ENCODE results near the gene SCYGR6.

The SCYGR6 gene

GRCh38 chr2:227706859-227707258, 17.7 kb downstream of the SCYGR6 start:
- Histone ChIP-seq H3K9ac (ENCODE audit: low read length) (no peak overlapping the region), H3K27ac (ENCODE audit: low read depth, low read length) (no peak overlapping the region), H3K9me3 (ENCODE audit: low read length) (no peaks in the 10 kb centered on the region)

DNA sequence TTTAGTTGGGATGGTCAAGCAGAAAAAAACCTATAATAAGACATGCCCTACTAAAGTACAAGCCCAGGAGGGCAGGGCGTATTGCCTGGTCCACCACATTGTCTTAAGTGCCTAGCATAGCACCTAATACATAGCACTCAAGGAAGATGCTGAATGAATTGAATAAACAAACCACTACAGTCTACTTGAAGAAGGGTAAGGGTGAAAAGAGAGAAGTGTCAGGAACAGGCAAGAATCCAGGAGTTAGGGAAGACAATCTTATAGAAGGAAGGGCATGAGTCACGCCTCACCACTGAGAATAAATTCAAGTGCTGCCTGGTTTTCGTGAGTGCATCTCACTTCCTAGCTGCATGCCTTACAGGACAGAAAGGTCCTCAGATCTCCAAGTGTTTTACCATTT, 20.6 kb downstream of the SCYGR6 start:
- H3K9me3 ChIP-seq (ENCODE audit: low read length): no peaks in the 10 kb centered on the region
- no peaks in the 10 kb centered on the region for H3K36me3 ChIP-seq (ENCODE audit: insufficient read depth, low read length)
- H3K4me3 ChIP-seq (ENCODE audit: low read depth in 1 of 2, low read length in 2 of 2): no peak overlapping the region
- H3K4me1 ChIP-seq (ENCODE audit: insufficient read depth, low read length): no peaks in the 10 kb centered on the region
- no peak overlapping the region for H3K9ac ChIP-seq (ENCODE audit: low read length)
- no peaks in the 10 kb centered on the region for H3K27me3 ChIP-seq (ENCODE audit: control insufficient read depth in 1 of 2, insufficient read depth in 2 of 2, low read length in 2 of 2)
- no peak overlapping the region for H3K27ac ChIP-seq (ENCODE audit: low read depth, low read length)

More at GRCh38 chr2:227706859-227707258, 17.7 kb downstream of the SCYGR6 start:
- no peaks in the 10 kb centered on the region for H3K27me3 ChIP-seq (ENCODE audit: control insufficient read depth in 1 of 2, insufficient read depth in 2 of 2, low read length in 2 of 2)
- no peak overlapping the region for H3K4me3 ChIP-seq (ENCODE audit: low read depth in 1 of 2, low read length in 2 of 2)
- no peaks in the 10 kb centered on the region for H3K36me3 ChIP-seq (ENCODE audit: insufficient read depth, low read length)
- no peaks in the 10 kb centered on the region for H3K4me1 ChIP-seq (ENCODE audit: insufficient read depth, low read length)

DNA sequence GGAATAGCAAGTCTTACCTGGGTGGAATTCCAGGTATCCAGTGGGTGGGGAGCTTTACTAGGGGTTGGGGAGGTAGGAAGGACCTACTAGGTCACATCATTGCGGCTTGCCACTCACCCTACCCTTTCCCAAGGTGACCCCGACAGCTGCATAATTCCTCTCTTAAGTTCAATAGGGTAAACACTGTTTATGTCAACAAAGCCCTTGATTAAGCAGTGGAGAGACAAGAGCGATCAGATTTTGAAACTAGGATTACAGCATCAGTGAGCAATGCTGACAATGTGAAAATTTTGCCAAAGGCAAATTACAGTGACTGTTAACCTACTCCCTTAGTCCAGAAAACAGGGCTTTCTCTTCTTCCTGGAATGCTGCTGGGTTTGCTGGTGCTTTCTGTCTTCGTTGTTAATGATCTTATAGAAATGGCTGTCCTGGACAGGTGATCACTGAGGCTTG, 21.3 kb downstream of the SCYGR6 start:
- no peaks in the 10 kb centered on the region for H3K27me3 ChIP-seq (ENCODE audit: control insufficient read depth in 1 of 2, insufficient read depth in 2 of 2, low read length in 2 of 2)
- H3K27ac ChIP-seq (ENCODE audit: low read depth, low read length): no peak overlapping the region
- no peaks in the 10 kb centered on the region for H3K4me1 ChIP-seq (ENCODE audit: insufficient read depth, low read length)
- H3K9me3 ChIP-seq (ENCODE audit: low read length): no peaks in the 10 kb centered on the region
- no peak overlapping the region for H3K9ac ChIP-seq (ENCODE audit: low read length)
- no peaks in the 10 kb centered on the region for H3K36me3 ChIP-seq (ENCODE audit: insufficient read depth, low read length)
- H3K4me3 ChIP-seq (ENCODE audit: low read depth in 1 of 2, low read length in 2 of 2): no peak overlapping the region

- Histone ChIP-seq H3K36me3 (ENCODE audit: insufficient read depth, low read length) (no peaks in the 10 kb centered on the region), H3K4me3 (ENCODE audit: low read depth in 1 of 2, low read length in 2 of 2) (no peak overlapping the region), H3K27me3 (ENCODE audit: control insufficient read depth in 1 of 2, insufficient read depth in 2 of 2, low read length in 2 of 2) (no peaks in the 10 kb centered on the region), H3K9ac (ENCODE audit: low read length) (no peak overlapping the region), H3K4me1 (ENCODE audit: insufficient read depth, low read length) (no peaks in the 10 kb centered on the region), H3K27ac (ENCODE audit: low read depth, low read length) (no peak overlapping the region), H3K9me3 (ENCODE audit: low read length) (no peaks in the 10 kb centered on the region)
Observed at GRCh38 chr2:227701556-227701955, 23.0 kb downstream of the SCYGR6 start.

DNA sequence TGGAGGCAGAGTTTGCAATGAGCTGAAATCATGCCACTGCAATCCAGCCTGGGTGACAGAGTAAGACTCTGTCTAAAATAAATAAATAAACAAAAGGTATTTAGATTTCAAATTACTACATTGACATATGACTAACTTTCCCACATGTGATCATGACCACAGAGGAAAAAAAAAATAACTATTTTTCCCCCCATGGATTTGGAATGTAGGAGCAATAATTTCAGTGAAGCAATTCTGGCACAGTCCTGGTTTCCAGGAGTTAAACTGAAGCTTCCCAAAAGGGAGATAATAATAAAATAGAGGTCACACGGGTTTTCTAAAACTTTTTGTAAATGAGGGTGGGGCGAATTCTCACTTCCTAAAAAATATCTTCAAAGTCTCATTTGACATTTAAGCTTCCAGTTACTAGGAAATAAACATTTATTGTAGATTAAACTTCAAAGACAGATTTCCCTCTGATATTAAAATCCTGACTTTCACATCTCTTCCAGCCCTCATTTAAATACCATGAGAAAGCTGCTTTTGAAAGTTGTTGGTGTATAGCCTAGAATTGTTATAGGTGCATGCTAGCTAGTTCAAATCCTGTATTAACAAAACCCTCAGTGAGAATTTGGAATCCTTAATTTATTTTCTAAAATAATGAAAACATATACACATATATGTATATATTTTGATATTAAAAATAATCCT, 27.4 kb downstream of the SCYGR6 start:
- Histone ChIP-seq H3K9me3 (ENCODE audit: low read length) (no peaks in the 10 kb centered on the region), H3K9ac (ENCODE audit: low read length) (no peak overlapping the region), H3K4me3 (ENCODE audit: low read depth in 1 of 2, low read length in 2 of 2) (no peak overlapping the region), H3K27me3 (ENCODE audit: control insufficient read depth in 1 of 2, insufficient read depth in 2 of 2, low read length in 2 of 2) (no peaks in the 10 kb centered on the region), H3K36me3 (ENCODE audit: insufficient read depth, low read length) (no peaks in the 10 kb centered on the region), H3K4me1 (ENCODE audit: insufficient read depth, low read length) (no peaks in the 10 kb centered on the region), H3K27ac (ENCODE audit: low read depth, low read length) (no peak overlapping the region)

GRCh38 chr2:227687189-227687588, 37.4 kb downstream of the SCYGR6 start:
- Histone ChIP-seq H3K9ac (ENCODE audit: low read length) (no peak overlapping the region), H3K9me3 (ENCODE audit: low read length) (no peaks in the 10 kb centered on the region), H3K4me3 (ENCODE audit: low read depth in 1 of 2, low read length in 2 of 2) (no peak overlapping the region), H3K4me1 (ENCODE audit: insufficient read depth, low read length) (no peaks in the 10 kb centered on the region), H3K36me3 (ENCODE audit: insufficient read depth, low read length) (no peaks in the 10 kb centered on the region), H3K27ac (ENCODE audit: low read depth, low read length) (no peak overlapping the region), H3K27me3 (ENCODE audit: control insufficient read depth in 1 of 2, insufficient read depth in 2 of 2, low read length in 2 of 2) (no peaks in the 10 kb centered on the region)

DNA sequence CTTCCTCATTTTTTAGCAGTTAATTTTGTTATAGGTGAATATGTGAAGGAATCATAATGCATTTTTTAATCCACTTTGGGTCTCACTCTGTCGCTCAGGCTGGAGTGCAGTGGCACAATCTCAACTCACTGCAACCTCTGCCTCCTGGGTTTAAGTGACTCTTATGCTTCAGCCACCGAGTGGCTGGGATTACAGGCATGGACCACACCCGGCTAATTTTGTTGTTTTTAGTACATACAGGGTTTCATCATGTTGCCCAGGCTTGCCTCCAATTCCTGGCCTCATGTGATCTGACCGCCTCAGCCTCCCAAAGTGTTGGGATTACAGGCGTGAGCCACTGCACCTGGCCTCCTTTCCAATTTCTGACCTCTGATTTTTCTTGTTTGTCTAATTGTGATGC, 40.3 kb downstream of the SCYGR6 start:
- H3K4me1 ChIP-seq (ENCODE audit: insufficient read depth, low read length): no peaks in the 10 kb centered on the region
- no peak overlapping the region for H3K4me3 ChIP-seq (ENCODE audit: low read depth in 1 of 2, low read length in 2 of 2)
- no peaks in the 10 kb centered on the region for H3K36me3 ChIP-seq (ENCODE audit: insufficient read depth, low read length)
- no peak overlapping the region for H3K27ac ChIP-seq (ENCODE audit: low read depth, low read length)
- H3K9ac ChIP-seq (ENCODE audit: low read length): no peak overlapping the region
- no peaks in the 10 kb centered on the region for H3K9me3 ChIP-seq (ENCODE audit: low read length)
- H3K27me3 ChIP-seq (ENCODE audit: control insufficient read depth in 1 of 2, insufficient read depth in 2 of 2, low read length in 2 of 2): no peaks in the 10 kb centered on the region

GRCh38 chr2:227677928-227678327, 46.6 kb downstream of the SCYGR6 start:
- Histone ChIP-seq H3K4me3 (ENCODE audit: low read depth in 1 of 2, low read length in 2 of 2) (no peak overlapping the region), H3K9me3 (ENCODE audit: low read length) (no peaks in the 10 kb centered on the region), H3K36me3 (ENCODE audit: insufficient read depth, low read length) (no peaks in the 10 kb centered on the region), H3K9ac (ENCODE audit: low read length) (no peak overlapping the region), H3K27me3 (ENCODE audit: control insufficient read depth in 1 of 2, insufficient read depth in 2 of 2, low read length in 2 of 2) (no peaks in the 10 kb centered on the region), H3K4me1 (ENCODE audit: insufficient read depth, low read length) (no peaks in the 10 kb centered on the region), H3K27ac (ENCODE audit: low read depth, low read length) (no peak overlapping the region)

DNA sequence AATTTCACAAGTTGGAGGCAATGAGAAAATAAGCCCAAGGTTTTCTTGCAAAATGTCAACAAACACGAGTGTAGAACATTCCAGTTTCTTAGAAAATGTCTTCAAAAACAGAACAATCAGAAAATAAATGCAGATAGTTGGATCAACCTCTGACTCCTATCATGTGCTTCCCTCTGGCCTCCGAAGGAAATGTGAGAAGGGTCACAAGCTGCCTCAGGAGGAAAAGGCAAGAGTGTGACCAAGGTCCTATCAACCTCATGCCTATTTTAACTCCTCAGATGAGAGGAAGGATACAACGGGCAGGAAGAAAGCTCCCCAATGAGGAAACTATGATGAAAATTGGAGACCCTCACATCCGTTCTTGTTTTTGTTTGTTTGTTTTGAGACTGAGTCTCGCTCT, 50.1 kb downstream of the SCYGR6 start:
- Histone ChIP-seq H3K4me3 (ENCODE audit: low read depth in 1 of 2, low read length in 2 of 2) (no peak overlapping the region), H3K27ac (ENCODE audit: low read depth, low read length) (no peak overlapping the region), H3K27me3 (ENCODE audit: control insufficient read depth in 1 of 2, insufficient read depth in 2 of 2, low read length in 2 of 2) (no peaks in the 10 kb centered on the region), H3K9me3 (ENCODE audit: low read length) (no peaks in the 10 kb centered on the region), H3K36me3 (ENCODE audit: insufficient read depth, low read length) (no peaks in the 10 kb centered on the region), H3K4me1 (ENCODE audit: insufficient read depth, low read length) (no peaks in the 10 kb centered on the region), H3K9ac (ENCODE audit: low read length) (no peak overlapping the region)

Measured in muscle layer of colon (tissue), 2 donors.